Chondrocyte (in vitro differentiated cells): ENCODE results near the gene SULT1C2. TPM values are rescaled to one million over a fixed set of nuclear protein-coding genes. Genes with fewer than 3 reads are reported as not detected.

Source experiments
- DNase-seq: peaks from one replicate; pipeline ENCODE4 v3.0.0; 2021; ENCODE audit warnings: mixed read lengths, low spot score
- H3K27ac Mint-ChIP-seq: one replicate; pipeline ENCODE4 v1.8.0; 2021; ENCODE audit warnings: mild to moderate bottlenecking, moderate library complexity, mixed read lengths; ENCODE audit not compliant: unreplicated experiment
- H3K27me3 Mint-ChIP-seq: 2 replicates; pipeline ENCODE4 v1.8.0; 2021; ENCODE audit warnings: low read depth, mixed read lengths
- H3K36me3 Mint-ChIP-seq: 2 replicates; pipeline ENCODE4 v1.8.0; 2021; ENCODE audit warnings: low read depth, mixed read lengths
- H3K4me1 Mint-ChIP-seq: 2 replicates; pipeline ENCODE4 v1.8.0; 2021; ENCODE audit warnings: low read depth, mild to moderate bottlenecking, mixed read lengths
- H3K4me3 Mint-ChIP-seq: one replicate; pipeline ENCODE4 v1.8.0; 2021; ENCODE audit warnings: mild to moderate bottlenecking, moderate library complexity, mixed read lengths; ENCODE audit not compliant: unreplicated experiment
- H3K9me3 Mint-ChIP-seq: 2 replicates; pipeline ENCODE4 v1.8.0; 2021; ENCODE audit warnings: low read depth, mixed read lengths
- CTCF ChIP-seq: fragments of 200-600 bp; sonication (generic); IDR thresholded peaks from 2 replicates; pipeline ENCODE4 v1.5.0; 2021; ENCODE audit warnings: antibody characterized with exemption, mild to moderate bottlenecking, moderate library complexity
- total RNA-seq: library from RNA; stranded (reverse); gene quantifications from 3 replicates; pipeline ENCODE4 v1.2.1, GENCODE V29; 2021

The SULT1C2 gene
- total RNA-seq, 1 donor from 2014 or later, result 0.27 TPM

GRCh38 chr2:108305901-108306300 lies 17.2 kb downstream of the SULT1C2 start:
- Mint-ChIP-seq H3K4me3 (no peak overlapping the region), H3K27me3 (peaks cover 13% of the 10 kb centered on the region), H3K27ac (no peak overlapping the region), H3K9me3 (peaks cover 4% of the 10 kb centered on the region), H3K4me1 (no peaks in the 10 kb centered on the region), H3K36me3 (peaks cover 2% of the 10 kb centered on the region)
- no peak for DNase-seq
- TF ChIP-seq CTCF, result no peak

- Mint-ChIP-seq H3K27me3 (peaks cover 7% of the 10 kb centered on the region), H3K36me3 (no peaks in the 10 kb centered on the region), H3K4me1 (peaks cover under 1% of the 10 kb centered on the region), H3K4me3 (no peak overlapping the region), H3K9me3 (peaks cover 6% of the 10 kb centered on the region), H3K27ac (no peak overlapping the region)
- no peak for TF ChIP-seq CTCF
- DNase-seq, result no peak
These were observed 21.2 kb downstream of the SULT1C2 start for GRCh38 chr2:108309903-108310302.

- no peak for DNase-seq
- no peaks in the 10 kb centered on the region for H3K27me3 Mint-ChIP-seq
- TF ChIP-seq CTCF, result no peak
- H3K36me3 Mint-ChIP-seq, result no peaks in the 10 kb centered on the region
- no peak overlapping the region for H3K4me3 Mint-ChIP-seq
- peaks cover 2% of the 10 kb centered on the region for H3K9me3 Mint-ChIP-seq
- H3K4me1 Mint-ChIP-seq, result peaks cover 12% of the 10 kb centered on the region
- H3K27ac Mint-ChIP-seq, result no peak overlapping the region
These were observed 26.0 kb downstream of the SULT1C2 start for GRCh38 chr2:108314586-108315296.

- peak overlapping the region; percentile 59 for H3K27ac Mint-ChIP-seq
- no peaks in the 10 kb centered on the region for H3K36me3 Mint-ChIP-seq
- H3K4me3 Mint-ChIP-seq, result no peak overlapping the region
- peaks cover 2% of the 10 kb centered on the region for H3K9me3 Mint-ChIP-seq
- no peak for TF ChIP-seq CTCF
- H3K4me1 Mint-ChIP-seq, result peaks cover 12% of the 10 kb centered on the region
- H3K27me3 Mint-ChIP-seq, result no peaks in the 10 kb centered on the region
- DNase-seq, result no peak
These were observed 26.8 kb downstream of the SULT1C2 start for GRCh38 chr2:108315444-108315934.

- Mint-ChIP-seq H3K36me3 (no peaks in the 10 kb centered on the region), H3K4me1 (peaks cover 12% of the 10 kb centered on the region), H3K27ac (no peak overlapping the region), H3K4me3 (no peak overlapping the region), H3K9me3 (peaks cover 2% of the 10 kb centered on the region), H3K27me3 (no peaks in the 10 kb centered on the region)
- no peak for DNase-seq
- no peak for TF ChIP-seq CTCF
These were observed 27.3 kb downstream of the SULT1C2 start for GRCh38 chr2:108316033-108316432.
